Effector memory CD4-positive, alpha-beta T cell (primary cell): ENCODE data around the gene TBC1D10B.
A peak's percentile ranks its signal among the peaks of the same experiment; 100 is the strongest.
"Not testable (repeated sequence)": the region's sequence is repeated elsewhere in the genome, so short reads cannot be mapped to it uniquely, and the experiment has no call there.

Source experiments
- DNase-seq, 3 donors: peaks; one replicate each; pipeline ENCODE4 v3.0.0-alpha.2; 2020
- H3K27ac ChIP-seq: 2 replicates; pipeline ENCODE4 v1.7.0; 2013; ENCODE audit warnings: mild to moderate bottlenecking, low read length, moderate library complexity; ENCODE audit not compliant: insufficient read depth, poor library complexity, severe bottlenecking
- H3K27me3 ChIP-seq: replicated peaks from 2 replicates; pipeline ENCODE4 v1.7.0; 2013; ENCODE audit warnings: mild to moderate bottlenecking, low read length; ENCODE audit not compliant: insufficient read depth, control insufficient read depth, poor library complexity, severe bottlenecking
- H3K36me3 ChIP-seq: 2 replicates; pipeline ENCODE4 v1.7.0; 2013; ENCODE audit warnings: mild to moderate bottlenecking, low read length, moderate library complexity; ENCODE audit not compliant: control insufficient read depth, insufficient read depth
- H3K4me1 ChIP-seq: 2 replicates; pipeline ENCODE4 v1.7.0; 2013; ENCODE audit warnings: low read length, mild to moderate bottlenecking; ENCODE audit not compliant: control insufficient read depth, insufficient read depth, poor library complexity, severe bottlenecking
- H3K4me3 ChIP-seq: 2 replicates; pipeline ENCODE4 v1.7.0; 2013; ENCODE audit warnings: low read length, low read depth, mild to moderate bottlenecking; ENCODE audit not compliant: insufficient read depth, poor library complexity, severe bottlenecking
- H3K9me3 ChIP-seq: 2 replicates; pipeline ENCODE4 v1.7.0; 2013; ENCODE audit warnings: mild to moderate bottlenecking, low read length, moderate library complexity; ENCODE audit not compliant: control insufficient read depth

Gene TBC1D10B

GRCh38 chr16:30397056-30397455, 26.8 kb upstream of the TBC1D10B start:
- H3K4me1 ChIP-seq, result peaks cover 18% of the 10 kb centered on the region
- H3K27ac ChIP-seq, result no peak overlapping the region
- no peaks in the 10 kb centered on the region for H3K9me3 ChIP-seq
- DNase-seq, result no peak
- no peak overlapping the region for H3K4me3 ChIP-seq
- no peaks in the 10 kb centered on the region for H3K27me3 ChIP-seq
- peaks cover 14% of the 10 kb centered on the region for H3K36me3 ChIP-seq

- not testable (repeated sequence) for DNase-seq, H3K9me3 ChIP-seq, H3K27me3 ChIP-seq, H3K4me3 ChIP-seq, H3K27ac ChIP-seq
- Histone ChIP-seq H3K36me3 (peaks cover 14% of the 10 kb centered on the region), H3K4me1 (peaks cover 18% of the 10 kb centered on the region)
Observed at GRCh38 chr16:30396627-30397026, 26.3 kb upstream of the TBC1D10B start.

DNA sequence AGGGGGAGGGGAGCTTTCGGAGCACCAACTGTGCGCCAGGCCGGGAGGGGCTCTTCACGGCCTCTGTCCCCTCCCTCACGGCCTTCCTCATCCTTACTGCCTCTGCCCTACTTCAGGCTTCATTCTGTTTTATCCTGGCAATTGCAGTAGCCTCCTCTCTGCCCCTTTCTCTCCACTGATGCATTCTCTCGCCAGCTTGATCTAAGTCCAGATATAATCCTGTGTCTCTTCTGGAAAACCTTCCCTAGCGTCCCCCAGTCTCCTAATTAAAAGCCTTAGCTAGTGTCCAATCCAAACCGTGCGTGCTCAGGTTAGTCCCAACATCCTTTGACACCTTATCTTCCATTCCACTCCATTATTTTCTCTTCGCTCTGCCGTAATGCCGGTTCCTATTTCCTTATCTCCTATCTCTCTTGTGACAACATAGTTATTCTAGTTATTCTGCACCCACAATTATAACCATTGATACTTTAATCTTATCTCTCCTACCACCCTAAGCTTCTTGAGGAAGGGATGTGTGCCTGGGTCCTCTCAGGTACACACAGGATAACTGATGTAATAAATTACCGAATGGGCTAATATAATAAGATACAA, 25.8 kb upstream of the TBC1D10B start:
- Histone ChIP-seq H3K9me3 (no peaks in the 10 kb centered on the region), H3K27me3 (no peaks in the 10 kb centered on the region), H3K27ac (peak overlapping the region; percentile 61), H3K36me3 (peaks cover 14% of the 10 kb centered on the region), H3K4me1 (peaks cover 18% of the 10 kb centered on the region), H3K4me3 (peak overlapping the region; percentile 71)
- no peak for DNase-seq

DNA sequence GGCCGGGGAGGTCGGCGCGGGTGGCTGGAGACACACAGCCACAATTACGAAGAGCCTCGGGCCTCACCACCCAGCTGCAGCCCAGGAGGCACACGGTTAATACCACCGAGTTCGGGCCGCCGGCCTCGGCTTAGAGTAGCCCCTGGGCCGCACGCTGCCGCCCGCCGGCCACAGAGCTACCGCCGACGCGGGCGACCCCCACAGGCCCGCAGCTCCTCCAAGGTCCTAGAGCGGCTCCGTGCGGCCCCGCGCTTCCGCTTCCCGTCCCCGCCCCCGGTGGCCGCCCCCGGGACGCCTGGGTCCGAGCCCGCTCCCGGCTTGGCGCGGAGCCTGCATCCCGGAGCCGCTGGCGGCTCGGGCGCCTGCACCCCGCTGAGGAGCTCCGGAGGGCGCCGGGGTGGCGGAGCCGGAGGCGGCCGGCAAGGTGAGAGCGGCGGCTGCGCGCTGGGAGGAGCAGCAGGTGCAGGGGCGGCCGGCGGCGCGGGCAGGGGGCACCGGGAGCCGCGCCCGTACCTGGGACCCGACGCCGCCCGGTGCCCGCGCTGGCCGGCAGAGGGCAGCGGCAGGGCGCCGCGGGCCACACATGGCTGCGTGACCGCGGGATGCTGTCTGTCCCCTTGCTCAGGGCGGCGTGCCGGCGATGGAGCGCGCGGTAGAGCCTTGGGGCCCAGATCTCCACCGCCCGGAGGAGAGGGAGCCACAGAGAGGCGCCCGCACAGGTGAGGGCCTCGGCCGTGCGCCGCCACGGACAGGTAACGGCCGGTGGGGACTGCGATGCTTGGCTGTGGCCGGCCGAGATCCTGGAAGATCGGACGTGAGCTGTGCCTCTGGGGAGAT, 25.1 kb upstream of the TBC1D10B start, which contains the start of gene ZNF48:
Gene ZNF48, plus strand, starts transcription at position 266 of the 837 bp plus-strand sequence. Its CDS starts 375 bp downstream, at position 641.
- H3K27me3 ChIP-seq, result no peaks in the 10 kb centered on the region
- peak within 1 kb of the TSS; percentile 61 for H3K27ac ChIP-seq
- peaks cover 16% of the 10 kb centered on the region for H3K4me1 ChIP-seq
- peak within 1 kb of the TSS; percentile 71 for H3K4me3 ChIP-seq
- no peaks in the 10 kb centered on the region for H3K9me3 ChIP-seq
- peaks cover 14% of the 10 kb centered on the region for H3K36me3 ChIP-seq
- DNase-seq, result peak; percentile 19 to 36 (median 34)

- peak overlapping the region; percentile 58 for H3K27ac ChIP-seq
- no peak for DNase-seq
- no peaks in the 10 kb centered on the region for H3K9me3 ChIP-seq
- H3K4me3 ChIP-seq, result peak overlapping the region; percentile 71
- H3K36me3 ChIP-seq, result peaks cover 14% of the 10 kb centered on the region
- H3K4me1 ChIP-seq, result peaks cover 11% of the 10 kb centered on the region
- H3K27me3 ChIP-seq, result no peaks in the 10 kb centered on the region
Observed at GRCh38 chr16:30394592-30395154, 24.4 kb upstream of the TBC1D10B start.

DNA sequence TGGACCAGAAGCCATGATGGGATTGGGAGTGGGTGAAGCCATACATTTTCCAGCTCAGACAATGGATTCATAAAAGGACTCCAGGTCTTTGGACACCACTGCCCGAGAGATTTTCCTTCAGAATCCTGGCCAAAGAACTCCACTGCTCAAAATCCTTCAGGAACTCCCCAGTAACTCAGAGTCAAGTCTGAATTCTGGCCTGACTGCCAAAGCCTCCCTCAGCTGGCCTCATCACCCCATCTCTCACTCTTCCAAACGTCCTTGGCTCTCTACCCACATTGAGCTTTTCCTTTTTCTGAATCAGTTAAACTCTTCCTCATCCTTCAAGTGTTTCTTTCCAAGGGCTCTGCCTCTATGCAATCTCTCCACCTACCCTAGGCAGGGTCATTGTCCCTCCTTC, 13.2 kb upstream of the TBC1D10B start:
- peak overlapping the region; percentile 100 for H3K27ac ChIP-seq

GRCh38 chr16:30382111-30382881, 12.0 kb upstream of the TBC1D10B start, which contains the start of gene SEPTIN1:
Gene SEPTIN1 (minus strand): TSS chr16:30382561. CDS start chr16:30382542, 19 bp downstream.
- Histone ChIP-seq H3K27ac (peak within 1 kb of the TSS; percentile 100), H3K4me3 (peak within 1 kb of the TSS; percentile 54), H3K36me3 (no peaks in the 10 kb centered on the region), H3K4me1 (peaks cover 58% of the 10 kb centered on the region), H3K9me3 (no peaks in the 10 kb centered on the region), H3K27me3 (no peaks in the 10 kb centered on the region)
- peak; percentile 61 to 69 (median 66) for DNase-seq

More for the DNA sequence above, 13.2 kb upstream of the TBC1D10B start:
- no peaks in the 10 kb centered on the region for H3K9me3 ChIP-seq
- H3K4me3 ChIP-seq, result no peak overlapping the region
- H3K36me3 ChIP-seq, result no peaks in the 10 kb centered on the region
- H3K4me1 ChIP-seq, result peaks cover 50% of the 10 kb centered on the region
- H3K27me3 ChIP-seq, result no peaks in the 10 kb centered on the region
- no peak for DNase-seq

DNA sequence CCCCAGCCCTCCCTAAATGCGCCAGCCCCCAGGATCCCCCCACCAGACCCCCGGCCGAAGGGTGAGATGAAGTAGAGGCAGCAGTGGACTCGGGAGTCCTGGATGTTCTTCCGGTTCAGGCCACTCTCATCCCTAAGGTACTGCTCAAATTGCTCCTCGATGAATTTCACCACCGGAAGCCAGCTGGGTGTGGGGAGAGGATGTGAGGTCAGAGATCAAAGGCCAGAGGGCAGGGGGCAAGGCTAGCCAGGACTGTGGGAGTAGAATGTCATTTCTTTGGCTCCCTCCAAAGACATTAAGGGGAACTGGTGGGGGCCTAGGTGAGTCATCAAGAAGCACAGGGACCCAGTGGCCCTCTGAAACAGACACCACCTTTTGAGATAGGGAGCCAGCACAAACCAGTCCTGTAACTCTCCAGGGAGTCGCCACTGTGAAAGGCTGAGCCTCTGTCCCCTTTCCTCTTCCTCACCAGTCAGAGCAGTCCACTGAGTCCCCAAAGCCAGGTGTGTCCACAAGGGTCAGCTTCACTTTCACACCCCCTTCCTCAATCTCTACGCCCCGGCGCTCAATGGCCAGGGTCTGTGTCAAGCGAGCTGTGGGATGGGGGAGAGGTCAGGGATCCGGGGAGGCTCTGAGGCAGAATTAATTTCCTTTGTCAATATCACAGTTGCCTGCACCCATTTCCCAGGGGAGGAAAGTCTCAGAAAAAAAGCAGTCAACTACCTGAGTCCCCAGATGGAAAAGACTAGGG, 11.2 kb upstream of the TBC1D10B start:
- no peak for DNase-seq
- Histone ChIP-seq H3K4me3 (peak overlapping the region; percentile 54), H3K4me1 (peaks cover 67% of the 10 kb centered on the region)

GRCh38 chr16:30380803-30381208, 10.5 kb upstream of the TBC1D10B start:
- H3K36me3 ChIP-seq, result no peaks in the 10 kb centered on the region
- peaks cover 69% of the 10 kb centered on the region for H3K4me1 ChIP-seq
- no peaks in the 10 kb centered on the region for H3K27me3 ChIP-seq
- H3K4me3 ChIP-seq, result peak overlapping the region; percentile 54
- peak overlapping the region; percentile 100 for H3K27ac ChIP-seq
- H3K9me3 ChIP-seq, result no peaks in the 10 kb centered on the region
- DNase-seq, result no peak

More for the DNA sequence above, 11.2 kb upstream of the TBC1D10B start:
- Histone ChIP-seq H3K36me3 (no peaks in the 10 kb centered on the region), H3K9me3 (no peaks in the 10 kb centered on the region), H3K27ac (peak overlapping the region; percentile 100), H3K27me3 (no peaks in the 10 kb centered on the region)
